EL (cell line): ENCODE results near the gene RAB17.

Experiments
- DNase-seq: peaks from one replicate; pipeline ENCODE4 v3.0.0-alpha.2; 2016

The RAB17 gene

DNA sequence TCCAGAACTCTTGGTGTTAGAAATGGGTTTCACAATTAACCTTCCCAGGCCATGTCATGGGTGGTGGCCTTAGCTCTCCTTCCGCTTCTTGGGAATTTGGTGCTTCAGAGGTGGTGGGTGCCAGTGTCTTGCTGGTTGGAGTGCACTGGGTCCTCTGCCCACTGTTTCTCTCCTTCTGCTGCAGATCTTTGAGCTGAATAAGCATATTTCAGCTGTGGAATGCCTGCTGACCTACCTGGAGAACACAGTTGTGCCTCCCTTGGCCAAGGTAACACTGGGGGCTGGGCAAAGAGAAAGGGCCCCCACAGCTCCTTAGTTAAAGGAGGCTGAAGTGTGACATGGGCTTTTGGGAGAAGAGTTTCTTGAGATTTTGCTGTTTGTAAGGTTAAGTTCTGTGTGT, 56.2 kb downstream of the RAB17 start:
- no peak for DNase-seq

DNA sequence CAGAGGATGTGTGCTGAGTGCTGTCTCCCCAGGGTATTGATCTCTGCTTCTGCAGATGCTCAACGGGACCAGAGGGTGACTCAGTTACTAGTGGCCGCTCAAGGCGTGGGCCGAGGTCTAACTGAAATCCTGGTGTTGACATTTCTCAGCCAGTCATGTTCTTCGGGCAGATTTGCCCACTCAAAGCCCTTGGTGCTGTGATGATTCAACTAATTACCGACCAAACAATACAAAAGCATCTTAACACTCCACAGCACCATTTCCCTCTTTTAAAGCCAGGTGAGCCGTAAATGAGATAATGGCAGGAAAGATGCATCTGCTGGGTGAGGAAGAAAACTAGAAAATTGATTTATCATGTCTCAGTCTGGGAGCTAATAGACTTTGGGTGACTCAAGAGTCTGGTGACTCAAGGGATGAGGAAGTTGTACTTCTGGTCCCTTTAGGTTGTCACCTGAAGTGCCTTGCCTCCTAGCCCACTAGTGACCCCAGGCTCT, 56.8 kb downstream of the RAB17 start:
- no peak for DNase-seq

GRCh38 chr2:237532160-237532559, 58.4 kb downstream of the RAB17 start:
- no peak for DNase-seq

DNA sequence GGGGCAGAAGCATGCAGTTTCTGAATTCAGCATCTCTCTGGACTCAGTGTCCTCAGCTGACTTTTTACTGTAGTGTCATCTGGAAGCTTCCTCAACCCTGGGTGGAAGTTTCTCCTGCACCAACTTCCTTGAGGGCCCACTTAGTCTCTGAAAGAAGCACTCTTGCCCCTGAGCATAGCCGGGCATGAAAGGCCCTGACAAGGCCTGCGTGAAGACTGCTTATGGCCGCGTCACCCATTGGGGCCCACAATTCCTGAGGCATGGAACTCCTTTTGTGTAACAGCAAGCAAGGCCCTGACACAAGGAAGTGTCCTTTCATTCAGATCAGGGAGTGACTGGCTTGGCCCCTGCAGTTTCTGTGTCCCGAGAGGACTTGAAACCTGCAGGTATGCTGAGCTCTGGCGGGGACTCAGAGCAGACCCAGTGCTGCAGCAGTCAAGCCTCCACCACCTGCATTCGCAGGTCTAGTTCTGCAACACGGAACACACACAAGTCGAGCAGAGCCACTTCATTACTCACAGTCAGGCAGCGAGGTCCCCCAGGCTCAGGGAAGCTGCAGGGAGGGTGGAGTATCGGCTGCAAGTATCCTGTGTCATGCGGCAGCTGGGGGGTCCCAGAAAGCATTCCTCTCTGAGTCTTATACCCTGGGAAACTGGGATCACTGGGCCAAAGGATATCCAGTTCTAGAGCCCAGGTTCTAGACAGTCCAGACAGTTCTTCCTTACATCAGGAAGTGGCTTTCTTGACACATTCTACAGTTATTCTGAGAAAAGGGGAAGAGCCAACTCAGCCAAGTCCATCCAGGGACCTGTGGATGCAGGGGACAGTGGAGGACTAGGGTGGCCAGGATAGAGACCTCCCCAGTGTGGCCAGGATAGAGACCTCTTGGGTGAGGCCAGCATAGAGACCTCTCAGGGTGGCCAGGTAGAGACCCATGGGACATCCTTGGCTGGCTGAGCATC, 59.8 kb downstream of the RAB17 start:
- DNase-seq, result no peak

DNA sequence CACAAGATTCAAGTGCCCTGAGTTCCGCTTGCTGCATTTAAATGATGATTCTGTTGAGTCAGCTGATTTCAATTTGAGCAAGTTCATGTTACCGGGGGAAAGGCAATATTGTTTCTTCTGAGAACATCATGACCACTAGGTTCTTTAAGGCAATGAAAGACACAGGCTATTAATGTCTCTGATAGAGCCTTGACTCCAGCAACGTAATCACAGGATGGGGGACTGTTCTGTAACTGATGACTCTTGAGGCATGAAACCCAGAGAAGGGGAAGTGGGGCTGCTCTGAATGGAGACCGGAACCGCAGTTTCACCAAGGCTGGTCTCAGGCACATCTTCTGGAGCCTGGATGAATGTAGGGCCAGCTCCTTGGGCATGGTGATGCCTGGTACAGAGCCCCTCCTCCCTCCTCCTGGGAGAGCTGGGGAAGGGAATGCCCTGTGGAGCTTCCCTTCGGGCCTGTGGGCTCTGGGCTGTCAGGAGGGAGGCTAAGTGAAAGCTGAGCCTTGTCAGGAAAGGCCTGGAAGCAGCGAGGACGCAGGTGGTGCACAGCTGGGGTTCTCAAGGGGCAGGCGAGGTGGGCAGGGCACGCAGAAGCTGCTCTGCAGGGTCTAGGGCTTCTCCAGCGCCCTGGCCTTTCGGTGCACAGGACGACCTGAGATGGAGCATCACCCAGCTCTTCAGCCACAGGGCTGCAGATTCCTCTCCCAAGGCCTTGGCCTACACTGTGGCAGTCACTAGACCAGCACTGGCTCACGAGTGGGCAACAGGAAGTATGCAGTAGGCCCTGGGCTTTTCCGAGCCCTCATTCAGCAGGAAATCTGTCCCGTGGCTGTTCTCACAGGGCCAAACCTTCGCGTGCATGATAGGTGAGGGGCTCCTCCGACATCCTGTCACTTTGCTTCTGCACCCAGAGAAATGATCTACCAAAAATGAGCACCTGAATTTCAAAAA, 60.8 kb downstream of the RAB17 start:
- no peak for DNase-seq

- no peak for DNase-seq
Observed at GRCh38 chr2:237527766-237528165, 62.8 kb downstream of the RAB17 start.

GRCh38 chr2:237527233-237527632, 63.3 kb downstream of the RAB17 start:
- no peak for DNase-seq

GRCh38 chr2:237525559-237526157, 64.9 kb downstream of the RAB17 start:
- no peak for DNase-seq

GRCh38 chr2:237524631-237525030, 65.9 kb downstream of the RAB17 start:
- DNase-seq, result no peak
